DND-41 (cell line): ENCODE results near the gene TCF12.

ENCODE experiments used
- EZH2 ChIP-seq: IDR thresholded peaks from 3 replicates; pipeline ENCODE4 v1.6.1; 2012; ENCODE audit warnings: borderline replicate concordance, low read depth, mild to moderate bottlenecking, moderate library complexity, low read length, inconsistent platforms; ENCODE audit not compliant: severe bottlenecking
- TF ChIP-seq, protein P1 (sequence below): IDR thresholded peaks from 2 replicates; pipeline ENCODE4 v1.5.1; 2012; ENCODE audit warnings: borderline replicate concordance, low read length, moderate library complexity, mild to moderate bottlenecking; ENCODE audit not compliant: poor library complexity, severe bottlenecking; ENCODE audit errors: extremely low read depth

GRCh38 chr15:56973463-56973862 is 55.0 kb downstream of the TCF12 start:
- TF ChIP-seq, protein P1, sequence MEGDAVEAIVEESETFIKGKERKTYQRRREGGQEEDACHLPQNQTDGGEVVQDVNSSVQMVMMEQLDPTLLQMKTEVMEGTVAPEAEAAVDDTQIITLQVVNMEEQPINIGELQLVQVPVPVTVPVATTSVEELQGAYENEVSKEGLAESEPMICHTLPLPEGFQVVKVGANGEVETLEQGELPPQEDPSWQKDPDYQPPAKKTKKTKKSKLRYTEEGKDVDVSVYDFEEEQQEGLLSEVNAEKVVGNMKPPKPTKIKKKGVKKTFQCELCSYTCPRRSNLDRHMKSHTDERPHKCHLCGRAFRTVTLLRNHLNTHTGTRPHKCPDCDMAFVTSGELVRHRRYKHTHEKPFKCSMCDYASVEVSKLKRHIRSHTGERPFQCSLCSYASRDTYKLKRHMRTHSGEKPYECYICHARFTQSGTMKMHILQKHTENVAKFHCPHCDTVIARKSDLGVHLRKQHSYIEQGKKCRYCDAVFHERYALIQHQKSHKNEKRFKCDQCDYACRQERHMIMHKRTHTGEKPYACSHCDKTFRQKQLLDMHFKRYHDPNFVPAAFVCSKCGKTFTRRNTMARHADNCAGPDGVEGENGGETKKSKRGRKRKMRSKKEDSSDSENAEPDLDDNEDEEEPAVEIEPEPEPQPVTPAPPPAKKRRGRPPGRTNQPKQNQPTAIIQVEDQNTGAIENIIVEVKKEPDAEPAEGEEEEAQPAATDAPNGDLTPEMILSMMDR = no peak
- TF ChIP-seq EZH2 = no peak
